Cardiac muscle cell (in vitro differentiated cells and primary cell): ENCODE measurements around the gene SLCO2A1. TPM values are rescaled to one million over a fixed set of nuclear protein-coding genes. Genes with fewer than 3 reads are reported as not detected.

Experiments used
- DNase-seq, 2 donors: peaks; one replicate each; pipeline versions ENCODE4 v3.0.0 to v3.0.0-alpha.2; 2010 to 2017; ENCODE audit warnings: low read depth in 1 of 2, low spot score in 1 of 2
- H3K27ac ChIP-seq: fragments of 200-600 bp; sonication (generic); 2 replicates; pipeline ENCODE4 v1.5.1; 2016
- H3K27me3 ChIP-seq: fragments of 200-600 bp; sonication (generic); 2 replicates; pipeline ENCODE4 v1.6.0; 2016; ENCODE audit warnings: control low read depth
- H3K36me3 ChIP-seq: fragments of 200-600 bp; sonication (generic); 2 replicates; pipeline ENCODE4 v1.5.1; 2016; ENCODE audit warnings: control low read depth
- H3K4me1 ChIP-seq: fragments of 200-600 bp; sonication (generic); 2 replicates; pipeline ENCODE4 v1.8.1; 2017; ENCODE audit warnings: low read depth, mild to moderate bottlenecking, mixed run types
- H3K4me3 ChIP-seq: fragments of 200-600 bp; sonication (generic); 2 replicates; pipeline ENCODE4 v1.5.1; 2016; ENCODE audit warnings: mild to moderate bottlenecking
- H3K9me3 ChIP-seq: fragments of 200-600 bp; sonication (generic); 2 replicates; pipeline ENCODE4 v1.5.1; 2017; ENCODE audit warnings: low read depth, mild to moderate bottlenecking, control low read depth
- polyA plus RNA-seq: library from polyadenylated mRNA; unstranded; fragments of >200 nt; fragmentation: Nextera tagmentation; extraction: Ambion mirVana; gene quantifications from 2 replicates; pipeline ENCODE4 v1.2.1, GENCODE V29; 2016
- total RNA-seq: library from RNA; depleted of rRNA; stranded (reverse); fragments of >200 nt; gene quantifications from 2 replicates; pipeline ENCODE4 v1.2.3, GENCODE V29; 2016
- TF ChIP-seq, protein P1 (sequence below): IDR thresholded peaks from 2 replicates; pipeline ENCODE4 v1.5.1; 2012; ENCODE audit warnings: low read depth, mild to moderate bottlenecking, low read length

SLCO2A1 gene
- total and polyA plus RNA-seq, 2 experiments from 2014 or later: 5.1 to 6.1 TPM

DNA sequence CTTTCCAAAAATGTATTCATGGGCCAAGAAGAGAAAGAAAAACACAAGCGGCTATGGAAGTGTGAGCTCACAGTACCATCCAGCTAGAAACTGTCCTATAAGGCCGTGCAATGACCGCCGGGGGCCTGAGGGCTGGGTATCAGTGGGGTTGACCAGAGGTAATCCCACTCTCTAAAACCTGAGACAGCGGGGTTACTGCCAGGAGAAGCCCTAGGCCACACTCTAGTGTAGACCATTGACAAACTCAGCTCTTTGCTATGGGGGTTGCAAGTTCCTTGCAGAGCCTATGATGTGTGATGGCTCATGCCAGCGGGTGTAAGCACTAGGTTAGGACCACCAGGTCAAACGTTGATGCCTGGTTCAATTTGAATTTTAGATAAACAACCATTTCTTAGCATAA is 25.9 kb upstream of the SLCO2A1 start:
- H3K27me3 ChIP-seq: no peaks in the 10 kb centered on the region

DNA sequence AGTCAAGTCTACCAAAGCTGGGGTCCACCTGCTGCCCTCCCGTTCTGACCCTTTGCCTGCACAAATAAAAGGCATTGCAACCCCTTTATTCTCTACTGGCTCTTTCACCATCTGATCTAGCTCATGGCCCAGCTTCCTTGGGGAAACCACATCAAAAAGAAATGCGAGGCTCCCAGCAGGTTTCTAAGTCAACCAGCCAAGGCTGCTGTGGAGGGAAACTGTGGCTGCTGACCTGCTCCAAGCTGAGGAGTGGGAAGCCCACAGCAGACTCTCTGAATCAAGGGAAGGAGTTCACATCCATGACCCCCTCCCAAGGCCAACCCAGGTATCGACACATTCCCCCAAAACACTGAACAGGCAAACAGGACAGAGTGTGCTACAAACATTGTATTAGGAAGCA is 25.2 kb upstream of the SLCO2A1 start:
- Histone ChIP-seq H3K27me3 (no peaks in the 10 kb centered on the region), H3K36me3 (no peaks in the 10 kb centered on the region), H3K4me1 (peaks cover 5% of the 10 kb centered on the region), H3K9me3 (no peaks in the 10 kb centered on the region), H3K4me3 (no peak overlapping the region), H3K27ac (no peak overlapping the region)
- no peak for DNase-seq
- TF ChIP-seq, protein P1, sequence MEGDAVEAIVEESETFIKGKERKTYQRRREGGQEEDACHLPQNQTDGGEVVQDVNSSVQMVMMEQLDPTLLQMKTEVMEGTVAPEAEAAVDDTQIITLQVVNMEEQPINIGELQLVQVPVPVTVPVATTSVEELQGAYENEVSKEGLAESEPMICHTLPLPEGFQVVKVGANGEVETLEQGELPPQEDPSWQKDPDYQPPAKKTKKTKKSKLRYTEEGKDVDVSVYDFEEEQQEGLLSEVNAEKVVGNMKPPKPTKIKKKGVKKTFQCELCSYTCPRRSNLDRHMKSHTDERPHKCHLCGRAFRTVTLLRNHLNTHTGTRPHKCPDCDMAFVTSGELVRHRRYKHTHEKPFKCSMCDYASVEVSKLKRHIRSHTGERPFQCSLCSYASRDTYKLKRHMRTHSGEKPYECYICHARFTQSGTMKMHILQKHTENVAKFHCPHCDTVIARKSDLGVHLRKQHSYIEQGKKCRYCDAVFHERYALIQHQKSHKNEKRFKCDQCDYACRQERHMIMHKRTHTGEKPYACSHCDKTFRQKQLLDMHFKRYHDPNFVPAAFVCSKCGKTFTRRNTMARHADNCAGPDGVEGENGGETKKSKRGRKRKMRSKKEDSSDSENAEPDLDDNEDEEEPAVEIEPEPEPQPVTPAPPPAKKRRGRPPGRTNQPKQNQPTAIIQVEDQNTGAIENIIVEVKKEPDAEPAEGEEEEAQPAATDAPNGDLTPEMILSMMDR: no peak

More for the DNA sequence above, 25.9 kb upstream of the SLCO2A1 start:
- TF ChIP-seq, protein P1: no peak
- no peaks in the 10 kb centered on the region for H3K9me3 ChIP-seq
- H3K36me3 ChIP-seq: no peaks in the 10 kb centered on the region
- no peak overlapping the region for H3K27ac ChIP-seq
- no peak overlapping the region for H3K4me3 ChIP-seq
- peaks cover 5% of the 10 kb centered on the region for H3K4me1 ChIP-seq
- DNase-seq: no peak

DNA sequence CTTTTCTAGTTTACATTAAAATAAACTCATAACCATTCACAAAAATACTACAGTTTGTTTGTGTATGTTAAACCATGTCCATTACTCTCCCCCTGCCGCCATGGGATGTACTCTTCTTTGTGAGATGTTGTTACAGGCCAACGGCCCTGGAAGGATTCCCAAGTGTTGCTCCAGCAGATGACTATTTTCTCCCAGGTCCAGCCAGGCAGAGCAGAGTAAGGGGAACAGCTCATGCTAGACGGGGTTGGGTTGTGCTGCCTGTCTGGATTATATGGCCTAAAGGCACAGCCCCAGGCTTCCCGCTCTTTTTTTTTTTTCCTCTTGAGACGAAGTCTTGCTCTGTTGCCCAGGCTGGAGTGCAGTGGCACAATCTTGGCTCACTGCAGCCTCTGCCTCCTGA is 24.5 kb upstream of the SLCO2A1 start:
- Histone ChIP-seq H3K36me3 (no peaks in the 10 kb centered on the region), H3K27ac (no peak overlapping the region), H3K4me3 (no peak overlapping the region), H3K9me3 (no peaks in the 10 kb centered on the region), H3K4me1 (peaks cover 5% of the 10 kb centered on the region), H3K27me3 (no peaks in the 10 kb centered on the region)
- DNase-seq: peak in 1 of 2 donors; percentile 58
- TF ChIP-seq, protein P1: no peak

- DNase-seq: no peak
- peaks cover 5% of the 10 kb centered on the region for H3K4me1 ChIP-seq
- TF ChIP-seq, protein P1: no peak
- H3K27me3 ChIP-seq: no peaks in the 10 kb centered on the region
- no peak overlapping the region for H3K27ac ChIP-seq
- H3K9me3 ChIP-seq: no peaks in the 10 kb centered on the region
- H3K36me3 ChIP-seq: no peaks in the 10 kb centered on the region
- H3K4me3 ChIP-seq: no peak overlapping the region
Measured at GRCh38 chr3:134052370-134052769, 22.6 kb upstream of the SLCO2A1 start.

GRCh38 chr3:134049676-134050075 is 20.0 kb upstream of the SLCO2A1 start:
- Histone ChIP-seq H3K9me3 (no peaks in the 10 kb centered on the region), H3K27me3 (no peaks in the 10 kb centered on the region), H3K27ac (no peak overlapping the region), H3K36me3 (no peaks in the 10 kb centered on the region), H3K4me1 (no peaks in the 10 kb centered on the region), H3K4me3 (no peak overlapping the region)
- DNase-seq: no peak
- TF ChIP-seq, protein P1: no peak
